Spinal cord (tissue), 10 donors: ENCODE data around the gene PKNOX2. TPM values are rescaled to one million over a fixed set of nuclear protein-coding genes. Genes with fewer than 3 reads are reported as not detected.

Source experiments
- DNase-seq, 6 donors: peaks; one replicate each; pipeline versions ENCODE4 v3.0.0 to v3.0.0-alpha.2; 2013 to 2015; ENCODE audit warnings: low spot score in 6 of 6, low read depth in 4 of 6
- H3K27ac ChIP-seq: one replicate; pipeline ENCODE4 v1.5.1; 2013; ENCODE audit warnings: low read depth, low read length, control low read depth
- H3K27me3 ChIP-seq: one replicate; pipeline ENCODE4 v1.6.1; 2013; ENCODE audit warnings: low read length; ENCODE audit not compliant: control insufficient read depth, insufficient read depth
- H3K36me3 ChIP-seq: one replicate; pipeline ENCODE4 v1.6.1; 2013; ENCODE audit warnings: low read length; ENCODE audit not compliant: control insufficient read depth, insufficient read depth
- H3K4me1 ChIP-seq: one replicate; pipeline ENCODE4 v1.6.1; 2013; ENCODE audit warnings: low read length; ENCODE audit not compliant: control insufficient read depth, insufficient read depth
- H3K4me3 ChIP-seq: one replicate; pipeline ENCODE4 v1.5.1; 2013; ENCODE audit warnings: low read depth, low read length, control low read depth
- H3K9me3 ChIP-seq: one replicate; pipeline ENCODE4 v1.6.1; 2013; ENCODE audit warnings: low read length; ENCODE audit not compliant: control insufficient read depth, insufficient read depth
- WGBS: methylation state at CpG from one replicate; pipeline ENCODE4 v1.1.5; 2013; ENCODE audit warnings: missing lambda C conversion rate; ENCODE audit not compliant: insufficient coverage; 5-methylcytosine and 5-hydroxymethylcytosine counted together
- polyA plus RNA-seq, 2 donors: library from polyadenylated mRNA; unstranded; fragments of 120-200 nt; gene quantifications; one replicate each; pipeline ENCODE4 v1.2.1, GENCODE V29; 2013; ENCODE audit not compliant: insufficient read length in 2 of 2
- total RNA-seq, 2 donors: library from RNA; depleted of rRNA in 1 of 2; stranded (reverse); fragments of 120-200 nt in 1 of 2; fragments of >200 nt in 1 of 2; gene quantifications; one replicate each; pipeline versions ENCODE4 v1.2.3 to v1.2.4, GENCODE V29; 2013 to 2014
- donor health status: healthy.

The PKNOX2 gene
- total and polyA plus RNA-seq, 4 donors: 10.6 to 41.2 (median 26.6) TPM

DNA sequence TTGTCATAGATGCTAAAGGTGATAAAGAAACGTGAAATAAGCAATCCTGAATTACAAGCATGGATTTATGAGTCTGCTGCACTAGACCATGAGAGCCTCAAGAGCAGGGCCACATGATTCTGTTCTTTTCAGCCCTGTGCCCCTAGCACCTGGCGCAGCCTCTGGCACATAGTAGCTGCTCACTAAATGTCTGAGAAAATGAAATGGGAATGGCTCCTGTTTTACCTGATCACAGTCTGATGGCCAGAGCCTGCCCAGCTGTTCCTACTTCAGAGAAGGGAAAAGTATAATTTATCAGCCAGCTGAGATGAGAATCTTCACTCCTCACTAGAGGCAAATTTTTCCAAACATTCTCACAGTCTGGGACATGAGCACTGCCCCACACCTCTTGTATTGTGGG, 10.7 kb upstream of the PKNOX2 start:
- Histone ChIP-seq H3K9me3 (no peaks in the 10 kb centered on the region), H3K4me3 (no peak overlapping the region), H3K27ac (no peak overlapping the region), H3K27me3 (no peaks in the 10 kb centered on the region), H3K36me3 (no peaks in the 10 kb centered on the region), H3K4me1 (peaks cover 18% of the 10 kb centered on the region)
- WGBS: 67% methylated on average over 2 of the region's 2 CpGs
- no peak for DNase-seq

GRCh38 chr11:125154378-125155099, 10.0 kb upstream of the PKNOX2 start:
- no peaks in the 10 kb centered on the region for H3K9me3 ChIP-seq
- DNase-seq: peak in 2 of 6 donors; percentile 52 to 91

GRCh38 chr11:125155100-125155444, 9.5 kb upstream of the PKNOX2 start:
- no peak for DNase-seq
- 90% methylated on average over 6 of the region's 6 CpGs for WGBS
- Histone ChIP-seq H3K9me3 (no peaks in the 10 kb centered on the region), H3K36me3 (no peaks in the 10 kb centered on the region), H3K4me3 (no peak overlapping the region), H3K27ac (no peak overlapping the region), H3K27me3 (no peaks in the 10 kb centered on the region), H3K4me1 (peaks cover 18% of the 10 kb centered on the region)

More at GRCh38 chr11:125154378-125155099, 10.0 kb upstream of the PKNOX2 start:
- Histone ChIP-seq H3K4me1 (peaks cover 18% of the 10 kb centered on the region), H3K4me3 (no peak overlapping the region), H3K27ac (no peak overlapping the region), H3K36me3 (no peaks in the 10 kb centered on the region), H3K27me3 (no peaks in the 10 kb centered on the region)
- WGBS: 37% methylated on average over 3 of the region's 7 CpGs

DNA sequence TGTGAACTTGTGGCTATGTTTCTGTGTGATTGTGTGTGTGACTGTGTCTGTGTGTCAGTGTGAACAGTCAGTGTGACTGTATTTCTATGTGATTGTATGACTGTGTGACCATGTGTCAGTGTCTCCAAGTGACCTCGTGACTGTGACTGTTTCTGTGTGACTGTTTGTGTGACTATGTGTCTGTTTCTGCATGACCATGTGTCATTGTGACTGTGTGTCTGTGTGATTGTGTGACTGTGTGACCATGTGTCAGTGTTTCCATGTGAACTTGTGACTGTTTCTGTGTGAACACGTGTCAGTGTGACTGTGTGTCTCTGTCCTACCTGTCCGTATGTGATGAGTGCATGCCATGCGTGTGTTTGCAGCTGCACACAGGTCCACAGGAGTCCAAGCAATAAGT, 8.8 kb upstream of the PKNOX2 start:
- Histone ChIP-seq H3K27ac (no peak overlapping the region), H3K9me3 (no peaks in the 10 kb centered on the region), H3K4me1 (peaks cover 18% of the 10 kb centered on the region), H3K27me3 (no peaks in the 10 kb centered on the region), H3K4me3 (no peak overlapping the region), H3K36me3 (no peaks in the 10 kb centered on the region)
- 88% methylated on average over 4 of the region's 4 CpGs for WGBS
- no peak for DNase-seq

DNA sequence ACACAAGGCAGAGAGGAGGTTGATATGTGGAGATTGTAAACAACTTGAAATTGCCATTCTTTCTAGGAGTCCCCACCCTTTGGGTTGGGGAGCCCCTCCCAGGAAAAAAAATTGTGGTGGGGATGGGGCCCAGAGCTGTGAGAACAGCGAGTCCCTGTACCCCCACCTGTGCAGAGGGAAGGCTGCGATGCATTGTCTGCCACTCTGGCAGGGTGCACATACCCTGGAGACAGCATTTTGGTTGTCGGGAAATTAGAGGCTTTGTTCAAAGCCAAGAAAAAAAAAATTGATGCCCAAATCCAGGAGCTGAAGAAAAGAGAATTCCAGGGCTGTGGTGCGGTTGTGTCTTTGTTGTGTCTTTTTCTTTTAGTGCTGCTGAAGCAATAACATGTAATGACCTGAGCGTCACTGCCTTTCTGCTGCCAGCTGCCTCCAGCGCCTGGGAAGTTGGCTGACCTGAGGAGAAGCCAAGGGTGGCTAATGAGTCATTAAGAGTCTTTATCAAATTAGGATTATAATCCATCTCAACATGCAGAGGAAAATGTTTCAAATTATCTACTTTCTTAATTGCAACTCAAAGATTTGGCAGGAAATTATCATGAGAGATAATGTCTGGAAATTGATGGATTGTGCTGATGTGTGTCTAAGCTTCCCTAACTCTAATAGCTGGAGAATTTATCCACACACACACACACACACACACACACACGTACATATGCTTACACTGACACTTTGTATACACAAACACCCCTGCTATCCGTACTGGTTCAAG, 8.0 kb upstream of the PKNOX2 start:
- no peaks in the 10 kb centered on the region for H3K27me3 ChIP-seq
- DNase-seq: peak in 2 of 6 donors; percentile 30 to 86
- H3K4me3 ChIP-seq: no peak overlapping the region
- WGBS: 8% methylated on average over 4 of the region's 8 CpGs
- H3K9me3 ChIP-seq: no peaks in the 10 kb centered on the region
- no peak overlapping the region for H3K27ac ChIP-seq
- peaks cover 18% of the 10 kb centered on the region for H3K4me1 ChIP-seq
- H3K36me3 ChIP-seq: no peaks in the 10 kb centered on the region

- no peaks in the 10 kb centered on the region for H3K36me3 ChIP-seq
- no peaks in the 10 kb centered on the region for H3K27me3 ChIP-seq
- no peak for DNase-seq
- no peaks in the 10 kb centered on the region for H3K9me3 ChIP-seq
- WGBS: 100% methylated on average over 2 of the region's 6 CpGs
- no peak overlapping the region for H3K4me3 ChIP-seq
- H3K4me1 ChIP-seq: peaks cover 18% of the 10 kb centered on the region
- H3K27ac ChIP-seq: no peak overlapping the region
These were observed 7.3 kb upstream of the PKNOX2 start for GRCh38 chr11:125157118-125157733.

DNA sequence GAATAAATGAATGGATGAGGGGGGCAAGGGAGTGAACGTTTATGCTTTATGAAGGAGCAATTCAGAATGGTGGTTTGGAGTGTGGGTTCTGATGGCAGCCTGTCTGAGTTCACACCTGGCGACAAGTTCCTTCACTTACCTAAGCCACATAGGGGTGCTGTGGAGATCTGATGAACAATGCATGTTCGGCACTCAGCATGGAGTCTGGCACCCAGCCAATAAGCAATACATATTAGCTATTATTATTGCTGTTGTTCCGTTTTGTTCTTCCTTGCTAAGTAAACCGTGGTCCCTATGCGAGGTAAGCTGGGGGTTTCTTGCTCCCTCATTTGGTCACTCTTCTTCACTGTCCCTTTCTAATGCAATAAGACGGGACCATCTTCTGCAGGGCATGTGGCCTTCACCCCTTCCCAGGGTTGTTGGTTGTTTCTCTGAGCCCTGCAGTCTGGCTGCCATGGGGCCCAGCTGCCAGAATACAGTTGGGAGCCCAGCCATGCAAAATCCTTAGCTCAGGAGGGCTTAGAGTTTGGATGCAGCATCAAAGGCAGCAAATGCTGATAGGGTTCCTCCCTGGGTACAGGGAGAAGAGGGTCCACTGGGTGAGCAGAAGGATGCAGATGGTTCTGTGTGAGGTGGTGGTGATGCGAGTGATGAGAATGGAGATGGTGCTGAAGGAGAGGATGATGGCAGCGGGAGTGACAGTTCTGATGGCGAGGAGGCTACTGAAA, 6.4 kb upstream of the PKNOX2 start:
- H3K4me3 ChIP-seq: no peak overlapping the region
- peak in 1 of 6 donors; percentile 70 for DNase-seq
- H3K27me3 ChIP-seq: no peaks in the 10 kb centered on the region
- no peak overlapping the region for H3K27ac ChIP-seq
- H3K9me3 ChIP-seq: no peaks in the 10 kb centered on the region
- WGBS: 90% methylated on average over 6 of the region's 10 CpGs
- peaks cover 18% of the 10 kb centered on the region for H3K4me1 ChIP-seq
- no peaks in the 10 kb centered on the region for H3K36me3 ChIP-seq

GRCh38 chr11:125162743-125163142, 1.8 kb upstream of the PKNOX2 start:
- peak overlapping the region; percentile 29 for H3K27ac ChIP-seq
- peaks cover 4% of the 10 kb centered on the region for H3K27me3 ChIP-seq
- H3K9me3 ChIP-seq: no peaks in the 10 kb centered on the region
- no peaks in the 10 kb centered on the region for H3K36me3 ChIP-seq
- no peak overlapping the region for H3K4me3 ChIP-seq
- WGBS: 34% methylated on average over 2 of the region's 4 CpGs
- H3K4me1 ChIP-seq: peaks cover 32% of the 10 kb centered on the region
- DNase-seq: peak in 1 of 6 donors; percentile 52

DNA sequence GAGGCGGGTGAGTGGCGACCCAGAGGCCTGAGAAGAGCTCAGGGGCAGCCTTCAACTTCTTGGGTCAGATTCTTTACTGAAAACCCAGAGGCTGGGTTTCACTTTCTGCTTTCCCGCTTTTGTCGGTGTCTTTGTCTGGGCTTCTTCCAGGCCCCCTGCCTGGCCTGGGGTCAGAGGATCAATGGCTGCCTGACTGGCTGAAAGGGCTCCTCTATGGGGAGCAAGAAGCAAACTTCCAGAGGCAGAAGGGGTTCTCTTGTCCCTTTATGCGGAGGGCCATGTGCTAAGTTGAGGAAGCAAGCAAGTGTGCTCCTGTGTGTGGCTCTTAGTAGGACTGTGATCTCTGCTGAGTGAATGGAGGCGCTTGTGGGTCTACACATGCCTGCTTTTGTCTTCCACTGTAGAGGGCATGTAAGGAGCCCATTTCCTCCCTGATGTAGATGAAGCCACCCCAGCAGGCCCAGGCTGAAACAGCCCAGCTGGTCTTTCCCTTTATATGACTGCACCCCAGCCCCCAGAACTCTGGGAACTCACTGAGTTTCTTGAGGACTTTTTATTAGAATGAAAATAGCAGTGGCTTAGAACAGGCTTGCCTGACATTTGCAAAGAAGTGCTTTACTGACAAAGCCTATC, 1.0 kb upstream of the PKNOX2 start:
- peak in 1 of 6 donors; percentile 53 for DNase-seq
- 58% methylated on average over 6 of the region's 6 CpGs for WGBS
- Histone ChIP-seq H3K27me3 (peaks cover 4% of the 10 kb centered on the region), H3K27ac (peak overlapping the region; percentile 29), H3K4me3 (no peak overlapping the region), H3K9me3 (no peaks in the 10 kb centered on the region), H3K36me3 (no peaks in the 10 kb centered on the region), H3K4me1 (peaks cover 37% of the 10 kb centered on the region)
